ENCODE results near the gene RHAG.
"Not testable (repeated sequence)": the region's sequence is repeated elsewhere in the genome, so short reads cannot be mapped to it uniquely, and the experiment has no call there.

Gene RHAG

DNA sequence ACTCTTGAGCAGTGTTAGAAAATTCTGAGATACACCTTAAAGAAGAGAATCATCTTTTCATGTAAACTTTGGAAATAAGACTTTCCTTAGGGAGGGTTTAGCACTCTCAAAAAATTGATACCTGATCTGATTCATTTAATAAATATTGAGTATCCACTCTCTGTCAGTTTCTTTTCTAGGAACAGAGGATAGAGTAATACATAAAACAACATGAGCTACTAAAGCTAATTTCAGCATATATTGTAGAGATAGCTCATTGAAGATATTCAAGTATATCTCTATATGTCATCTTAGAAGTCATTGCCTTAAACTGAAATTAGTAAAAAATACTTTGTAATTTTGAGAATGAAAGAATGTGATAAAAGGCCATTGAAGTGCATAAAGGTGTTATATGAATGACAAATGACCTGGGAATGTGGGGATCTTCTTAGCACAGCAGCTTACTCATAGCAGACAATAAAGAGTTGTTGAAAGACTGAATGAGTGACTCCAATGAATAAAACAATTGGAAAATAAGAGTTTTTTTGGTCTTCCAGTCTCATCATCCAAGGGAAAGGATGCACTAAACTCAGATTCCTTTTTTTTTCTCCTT lies 29.2 kb downstream of the RHAG start:
- Histone ChIP-seq H3K36me3 (ENCODE audit: insufficient read depth, low read length) (no peaks in the 10 kb centered on the region), H3K9ac (ENCODE audit: low read depth, low read length) (no peak overlapping the region; the same call in 1 of the 2 replicates), H3K4me1 (ENCODE audit: insufficient read depth, low read length) (peaks cover 28% of the 10 kb centered on the region), H3K27me3 (ENCODE audit: insufficient read depth, low read length) (no peaks in the 10 kb centered on the region), H3K9me3 (ENCODE audit: insufficient read depth, low read depth, low read length) (no peaks in the 10 kb centered on the region), H3K27ac (ENCODE audit: low read depth, low read length) (peak overlapping the region; percentile 59), H3K4me3 (ENCODE audit: low read length) (no peak overlapping the region)

GRCh38 chr6:49606721-49607390 lies 29.8 kb downstream of the RHAG start:
- Histone ChIP-seq H3K9me3 (ENCODE audit: insufficient read depth, low read depth, low read length) (no peaks in the 10 kb centered on the region), H3K4me3 (ENCODE audit: low read length) (no peak overlapping the region), H3K36me3 (ENCODE audit: insufficient read depth, low read length) (no peaks in the 10 kb centered on the region), H3K27ac (ENCODE audit: low read depth, low read length) (peak overlapping the region; percentile 59), H3K9ac (ENCODE audit: low read depth, low read length) (no peak overlapping the region; the same call in 1 of the 2 replicates), H3K27me3 (ENCODE audit: insufficient read depth, low read length) (no peaks in the 10 kb centered on the region), H3K4me1 (ENCODE audit: insufficient read depth, low read length) (peaks cover 28% of the 10 kb centered on the region)
- 69% methylated on average over 2 of the region's 4 CpGs for WGBS

DNA sequence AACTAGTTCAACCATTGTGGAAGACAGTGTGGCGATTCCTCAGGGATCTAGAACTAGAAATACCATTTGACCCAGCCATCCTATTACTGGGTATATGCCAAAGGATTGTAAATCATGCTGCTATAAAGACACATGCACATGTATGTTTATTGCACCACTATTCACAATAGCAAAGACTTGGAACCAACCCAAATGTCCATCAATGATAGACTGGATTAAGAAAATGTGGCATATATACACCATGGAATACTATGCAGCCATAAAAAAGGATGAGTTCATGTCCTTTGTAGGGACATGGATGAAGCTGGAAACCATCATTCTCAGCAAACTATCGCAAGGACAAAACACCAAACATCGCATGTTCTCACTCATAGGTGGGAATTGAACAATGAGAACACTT lies 32.6 kb downstream of the RHAG start:
- H3K27ac ChIP-seq (ENCODE audit: low read depth, low read length); H3K9ac ChIP-seq (ENCODE audit: low read depth, low read length); H3K9me3 ChIP-seq (ENCODE audit: insufficient read depth, low read depth, low read length); H3K4me3 ChIP-seq (ENCODE audit: low read length); H3K36me3 ChIP-seq (ENCODE audit: insufficient read depth, low read length); H3K27me3 ChIP-seq (ENCODE audit: insufficient read depth, low read length): not testable (repeated sequence)
- H3K4me1 ChIP-seq (ENCODE audit: insufficient read depth, low read length), result peaks cover 24% of the 10 kb centered on the region
- no CpG with 5 or more reads among the region's 3 CpGs for WGBS

DNA sequence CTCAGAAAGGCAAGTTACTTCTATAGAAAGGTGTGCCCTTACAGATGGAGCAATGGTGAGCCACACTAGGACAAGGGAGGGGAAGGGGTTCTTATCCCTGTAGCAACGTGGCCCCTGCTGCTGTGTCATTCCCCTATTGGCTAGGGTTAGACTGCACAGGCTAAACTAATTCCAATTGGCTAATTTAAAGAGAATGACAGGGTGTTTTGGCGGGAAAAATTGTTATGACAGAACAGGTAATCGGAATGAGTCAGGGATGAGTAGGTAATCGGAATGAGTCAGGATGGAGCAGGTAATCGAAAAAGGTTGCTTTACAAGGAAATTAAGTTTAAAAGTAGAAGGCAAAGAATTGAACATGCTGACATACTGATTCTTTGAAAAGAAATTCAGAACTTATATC lies 49.4 kb downstream of the RHAG start:
- not testable (repeated sequence) for H3K36me3 ChIP-seq (ENCODE audit: insufficient read depth, low read length); H3K4me1 ChIP-seq (ENCODE audit: insufficient read depth, low read length); H3K27ac ChIP-seq (ENCODE audit: low read depth, low read length); H3K4me3 ChIP-seq (ENCODE audit: low read length); H3K9me3 ChIP-seq (ENCODE audit: insufficient read depth, low read depth, low read length); H3K27me3 ChIP-seq (ENCODE audit: insufficient read depth, low read length); H3K9ac ChIP-seq (ENCODE audit: low read depth, low read length)
- 94% methylated on average over 5 of the region's 5 CpGs for whole genome bisulfite sequencing

GRCh38 chr6:49582529-49582928 lies 54.1 kb downstream of the RHAG start:
- H3K36me3 ChIP-seq (ENCODE audit: insufficient read depth, low read length), result no peaks in the 10 kb centered on the region
- no peak overlapping the region for H3K27ac ChIP-seq (ENCODE audit: low read depth, low read length)
- H3K9me3 ChIP-seq (ENCODE audit: insufficient read depth, low read depth, low read length), result no peaks in the 10 kb centered on the region
- no peaks in the 10 kb centered on the region for H3K4me1 ChIP-seq (ENCODE audit: insufficient read depth, low read length)
- WGBS, result 80% methylated on average over 1 of the region's 1 CpG
- no peaks in the 10 kb centered on the region for H3K27me3 ChIP-seq (ENCODE audit: insufficient read depth, low read length)
- H3K4me3 ChIP-seq (ENCODE audit: low read length), result no peak overlapping the region
- no peak overlapping the region for H3K9ac ChIP-seq (ENCODE audit: low read depth, low read length)

DNA sequence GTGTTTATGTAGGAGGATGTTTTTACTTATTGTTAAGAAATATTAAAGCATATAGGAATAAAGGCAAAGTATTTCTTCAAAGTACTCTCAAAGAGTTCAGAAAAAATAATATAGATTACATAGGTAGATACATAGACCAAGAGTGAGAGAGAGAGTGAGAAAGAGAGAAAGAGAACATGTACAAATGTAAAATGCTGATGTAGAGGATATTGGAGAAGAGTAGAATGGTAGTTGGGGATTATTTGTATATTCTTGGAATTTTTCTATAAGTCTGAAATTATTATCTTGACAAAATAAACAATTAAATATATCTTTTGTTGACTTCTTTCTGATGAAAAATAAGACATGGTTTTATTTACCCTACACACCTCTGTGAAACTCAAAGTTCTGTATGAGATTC lies 57.0 kb downstream of the RHAG start:
- no peaks in the 10 kb centered on the region for H3K4me1 ChIP-seq (ENCODE audit: insufficient read depth, low read length)
- H3K36me3 ChIP-seq (ENCODE audit: insufficient read depth, low read length), result no peaks in the 10 kb centered on the region
- H3K27me3 ChIP-seq (ENCODE audit: insufficient read depth, low read length), result no peaks in the 10 kb centered on the region
- no peak overlapping the region for H3K27ac ChIP-seq (ENCODE audit: low read depth, low read length)
- H3K9me3 ChIP-seq (ENCODE audit: insufficient read depth, low read depth, low read length), result no peaks in the 10 kb centered on the region
- H3K4me3 ChIP-seq (ENCODE audit: low read length), result no peak overlapping the region
- H3K9ac ChIP-seq (ENCODE audit: low read depth, low read length), result no peak overlapping the region

- Histone ChIP-seq H3K27me3 (ENCODE audit: insufficient read depth, low read length) (no peaks in the 10 kb centered on the region), H3K9me3 (ENCODE audit: insufficient read depth, low read depth, low read length) (no peaks in the 10 kb centered on the region), H3K4me3 (ENCODE audit: low read length) (no peak overlapping the region), H3K4me1 (ENCODE audit: insufficient read depth, low read length) (no peaks in the 10 kb centered on the region), H3K36me3 (ENCODE audit: insufficient read depth, low read length) (no peaks in the 10 kb centered on the region), H3K9ac (ENCODE audit: low read depth, low read length) (no peak overlapping the region), H3K27ac (ENCODE audit: low read depth, low read length) (no peak overlapping the region)
- 100% methylated on average over 1 of the region's 1 CpG for WGBS
Measured at GRCh38 chr6:49576618-49577017, 60.0 kb downstream of the RHAG start.

DNA sequence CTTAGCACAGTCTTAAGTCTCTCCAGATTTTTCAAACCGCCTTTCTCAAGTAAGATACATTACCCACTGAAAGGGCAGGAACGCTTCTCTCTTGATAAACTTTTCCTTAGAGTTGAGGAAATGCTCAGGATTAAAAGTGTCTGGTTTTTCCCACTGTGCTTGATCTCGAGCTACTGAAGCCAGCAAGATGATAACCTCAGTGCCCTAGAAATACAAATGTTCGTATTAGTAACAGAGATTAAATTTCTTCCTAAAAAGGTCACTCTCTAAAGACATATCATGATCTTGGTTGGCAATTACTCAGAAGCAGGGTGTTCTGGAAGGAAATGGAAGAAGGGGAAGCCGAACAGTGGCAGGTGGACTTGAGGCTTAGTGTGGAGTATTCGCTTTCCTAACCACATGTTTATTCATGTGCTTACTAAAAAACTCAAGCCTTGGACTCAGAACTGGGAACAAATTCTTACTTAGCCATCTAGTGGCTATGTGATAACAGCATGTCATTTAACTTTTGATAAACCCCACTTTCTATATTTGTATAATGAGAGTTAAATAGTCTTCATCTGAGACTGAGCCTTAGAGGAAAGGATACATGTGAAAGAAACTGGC lies 66.1 kb downstream of the RHAG start:
- H3K36me3 ChIP-seq (ENCODE audit: insufficient read depth, low read length), result no peaks in the 10 kb centered on the region
- no peak overlapping the region for H3K27ac ChIP-seq (ENCODE audit: low read depth, low read length)
- WGBS, result 95% methylated on average over 6 of the region's 6 CpGs
- H3K9ac ChIP-seq (ENCODE audit: low read depth, low read length), result no peak overlapping the region
- no peak overlapping the region for H3K4me3 ChIP-seq (ENCODE audit: low read length)
- H3K9me3 ChIP-seq (ENCODE audit: insufficient read depth, low read depth, low read length), result no peaks in the 10 kb centered on the region
- H3K4me1 ChIP-seq (ENCODE audit: insufficient read depth, low read length), result no peaks in the 10 kb centered on the region
- H3K27me3 ChIP-seq (ENCODE audit: insufficient read depth, low read length), result peaks cover 3% of the 10 kb centered on the region; the same call in 1 of the 2 replicates

DNA sequence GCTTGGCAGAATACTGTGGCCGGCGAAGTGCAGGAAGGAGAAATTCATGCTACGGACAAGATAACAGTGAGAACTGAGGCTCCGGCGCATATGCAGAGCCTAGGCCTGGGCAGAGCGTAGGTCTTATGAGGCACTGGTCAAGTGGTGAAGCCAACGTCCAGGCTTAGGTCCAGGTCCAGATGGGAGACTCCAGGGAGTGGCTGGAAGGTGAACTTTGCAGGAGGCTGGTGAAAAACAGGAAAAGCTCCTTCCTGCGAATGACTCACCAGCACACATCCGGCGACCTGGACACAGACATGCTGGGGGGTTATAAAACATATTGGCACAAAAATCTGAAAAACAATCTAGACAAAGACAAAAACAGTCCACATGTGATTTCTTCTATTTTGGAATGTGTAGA lies 70.8 kb downstream of the RHAG start:
- WGBS, result 85% methylated on average over 10 of the region's 10 CpGs
- Histone ChIP-seq H3K27me3 (ENCODE audit: insufficient read depth, low read length) (peaks cover 25% of the 10 kb centered on the region; the same call in 1 of the 2 replicates), H3K36me3 (ENCODE audit: insufficient read depth, low read length) (no peaks in the 10 kb centered on the region; the same call in 1 of the 2 replicates), H3K9me3 (ENCODE audit: insufficient read depth, low read depth, low read length) (no peaks in the 10 kb centered on the region), H3K9ac (ENCODE audit: low read depth, low read length) (no peak overlapping the region), H3K4me1 (ENCODE audit: insufficient read depth, low read length) (no peaks in the 10 kb centered on the region), H3K4me3 (ENCODE audit: low read length) (no peak overlapping the region), H3K27ac (ENCODE audit: low read depth, low read length) (no peak overlapping the region)

DNA sequence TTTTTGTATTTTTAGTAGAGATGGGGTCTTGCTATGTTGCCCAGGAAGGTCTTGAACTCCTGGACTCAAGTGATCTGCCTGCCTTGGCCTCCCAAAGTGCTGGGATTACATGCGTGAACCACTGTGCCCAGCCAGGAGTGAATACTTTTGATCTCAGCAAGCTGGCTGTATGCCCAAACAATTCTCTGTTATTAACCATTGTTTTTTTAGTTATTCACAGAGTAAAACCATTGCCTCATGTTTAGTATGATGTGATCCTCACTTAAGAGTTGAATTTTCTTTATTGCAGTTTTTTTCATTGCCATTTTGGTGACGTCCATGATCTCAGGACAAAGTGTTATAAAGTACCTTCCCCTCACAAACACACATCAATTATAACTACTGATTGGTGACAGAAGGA lies 71.4 kb downstream of the RHAG start:
- peaks cover 29% of the 10 kb centered on the region; the same call in 1 of the 2 replicates for H3K27me3 ChIP-seq (ENCODE audit: insufficient read depth, low read length)
- no peak overlapping the region for H3K4me3 ChIP-seq (ENCODE audit: low read length)
- H3K9me3 ChIP-seq (ENCODE audit: insufficient read depth, low read depth, low read length), result no peaks in the 10 kb centered on the region
- H3K9ac ChIP-seq (ENCODE audit: low read depth, low read length), result no peak overlapping the region
- 96% methylated on average over 1 of the region's 2 CpGs for WGBS
- no peaks in the 10 kb centered on the region for H3K4me1 ChIP-seq (ENCODE audit: insufficient read depth, low read length)
- H3K36me3 ChIP-seq (ENCODE audit: insufficient read depth, low read length), result no peaks in the 10 kb centered on the region; the same call in 1 of the 2 replicates
- H3K27ac ChIP-seq (ENCODE audit: low read depth, low read length), result no peak overlapping the region

DNA sequence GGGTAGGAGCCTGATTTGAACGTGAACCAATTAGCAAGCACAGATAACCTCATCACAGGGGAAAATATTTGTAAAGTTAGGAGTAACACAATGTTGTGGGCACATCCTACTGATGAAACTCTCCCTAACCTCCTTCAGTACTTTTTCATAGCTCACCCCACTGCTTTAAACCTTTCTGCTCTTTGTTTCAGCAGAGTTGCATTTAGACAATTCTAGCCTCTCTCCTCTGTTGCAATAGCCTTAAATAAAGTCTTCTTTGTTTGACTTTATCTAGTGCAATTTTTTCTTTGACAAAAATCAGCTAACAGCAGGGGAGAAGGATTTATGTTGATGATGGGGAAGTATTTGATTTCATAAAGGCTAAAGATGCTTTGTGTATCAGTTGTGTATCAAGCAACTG lies 72.1 kb downstream of the RHAG start:
- Histone ChIP-seq H3K9me3 (ENCODE audit: insufficient read depth, low read depth, low read length) (no peaks in the 10 kb centered on the region), H3K27ac (ENCODE audit: low read depth, low read length) (no peak overlapping the region), H3K36me3 (ENCODE audit: insufficient read depth, low read length) (no peaks in the 10 kb centered on the region; the same call in 1 of the 2 replicates), H3K4me3 (ENCODE audit: low read length) (no peak overlapping the region), H3K27me3 (ENCODE audit: insufficient read depth, low read length) (peaks cover 36% of the 10 kb centered on the region), H3K9ac (ENCODE audit: low read depth, low read length) (no peak overlapping the region), H3K4me1 (ENCODE audit: insufficient read depth, low read length) (no peaks in the 10 kb centered on the region)
- no CpG with 5 or more reads among the region's 1 CpG for WGBS
